B cell (primary cell): ENCODE results near the gene BLOC1S3. TPM values are rescaled to one million over a fixed set of nuclear protein-coding genes. Genes with fewer than 3 reads are reported as not detected.

Source experiments
- ATAC-seq: fragments of 200-7000 bp; cut with Tn5 transposase; one replicate; pipeline ENCODE4 v1.10.0; 2021; ENCODE audit warnings: low read depth, mild to moderate bottlenecking, moderate number of reproducible peaks, moderate library complexity
- CTCF ChIA-PET: fragments of 350-600 bp; sonication (Branson Sonifier 250); formaldehyde crosslinking; loops from one replicate; lab custom pipeline; 2021; ENCODE audit warnings: antibody characterized with exemption, inconsistent platforms; lab: Charles Lee
- POLR2A ChIA-PET: fragments of 350-600 bp; sonication (Branson Sonifier 250); formaldehyde crosslinking; loops from one replicate; lab custom pipeline; 2021; ENCODE audit warnings: antibody characterized with exemption; lab: Charles Lee
- DNase-seq: peaks from one replicate; pipeline ENCODE4 v3.0.0; 2013
- H2AFZ ChIP-seq: 2 replicates; pipeline ENCODE4 v1.6.1; 2012; ENCODE audit warnings: mild to moderate bottlenecking, low read depth, low read length; ENCODE audit not compliant: insufficient read depth, poor library complexity, severe bottlenecking
- H3K27ac ChIP-seq, 2 donors: 1 replicate in 1 of 2; 2 replicates in 1 of 2; pipeline ENCODE4 v1.5.1; 2012 to 2013; ENCODE audit warnings: low read length in 2 of 2, mild to moderate bottlenecking in 2 of 2, moderate library complexity in 1 of 2
- H3K27me3 ChIP-seq, 4 experiments: fragments of 200-600 bp in 1 of 4; sonication (generic) in 1 of 4; replicated peaks in 1 of 4; 1 replicate in 2 of 4; 2 replicates in 2 of 4; pipeline versions ENCODE4 v1.6.1 to v1.7.0; 2013 to 2016; ENCODE audit warnings: low read length in 3 of 4, mild to moderate bottlenecking in 2 of 4, mixed read lengths in 1 of 4, moderate library complexity in 1 of 4; ENCODE audit not compliant: insufficient read depth in 4 of 4, control insufficient read depth in 3 of 4; ENCODE audit errors: control extremely low read depth in 1 of 4
- H3K36me3 ChIP-seq, 2 experiments: replicated peaks in 1 of 2; 1 replicate in 1 of 2; 2 replicates in 1 of 2; pipeline versions ENCODE4 v1.6.1 to v1.7.1; 2013; ENCODE audit warnings: low read length in 1 of 2; ENCODE audit not compliant: insufficient read depth in 2 of 2, control insufficient read depth in 1 of 2; ENCODE audit errors: control extremely low read depth in 1 of 2, extremely low read depth in 1 of 2
- H3K4me1 ChIP-seq, 2 donors: fragments of 200-600 bp in 1 of 2; sonication (generic) in 1 of 2; 1 replicate in 1 of 2; 2 replicates in 1 of 2; pipeline versions ENCODE4 v1.5.1 to v1.6.1; 2013 to 2017; ENCODE audit warnings: low read length in 2 of 2; ENCODE audit not compliant: control insufficient read depth in 2 of 2, insufficient read depth in 2 of 2
- H3K4me2 ChIP-seq: replicated peaks from 2 replicates; pipeline ENCODE3; 2012; ENCODE audit warnings: mild to moderate bottlenecking, low read depth, low read length; ENCODE audit not compliant: poor library complexity, severe bottlenecking
- H3K4me3 ChIP-seq, 5 experiments: fragments of 200-600 bp in 1 of 5; sonication (generic) in 1 of 5; 1 replicate in 3 of 5; 2 replicates in 2 of 5; pipeline versions ENCODE4 v1.5.1 to v1.7.0; 2011 to 2016; ENCODE audit warnings: low read length in 4 of 5, mild to moderate bottlenecking in 4 of 5, low read depth in 2 of 5, control low read depth in 1 of 5, moderate library complexity in 1 of 5; ENCODE audit not compliant: insufficient read depth in 1 of 5; ENCODE audit errors: control extremely low read depth in 1 of 5, extremely low read depth in 1 of 5
- H3K79me2 ChIP-seq: fragments of 200-600 bp; sonication (generic); one replicate; pipeline ENCODE4 v1.6.0; 2016; ENCODE audit warnings: low read length; ENCODE audit not compliant: control insufficient read depth, insufficient read depth
- H3K9ac ChIP-seq: fragments of 200-600 bp; sonication (generic); 2 replicates; pipeline ENCODE4 v1.6.1; 2017; ENCODE audit warnings: mild to moderate bottlenecking, low read length, moderate library complexity
- H3K9me3 ChIP-seq, 3 donors: one replicate each; pipeline versions ENCODE4 v1.6.1 to v1.7.1; 2013; ENCODE audit warnings: low read length in 2 of 3; ENCODE audit not compliant: control insufficient read depth in 2 of 3, insufficient read depth in 1 of 3; ENCODE audit errors: control extremely low read depth in 1 of 3
- H4K20me1 ChIP-seq: 2 replicates; pipeline ENCODE4 v1.6.0; 2012; ENCODE audit warnings: mild to moderate bottlenecking, low read length; ENCODE audit not compliant: insufficient read depth, control insufficient read depth, poor library complexity, severe bottlenecking
- H3K27ac Mint-ChIP-seq: one replicate; pipeline ENCODE4 v1.8.0; 2021; ENCODE audit warnings: mixed read lengths
- H3K27me3 Mint-ChIP-seq: one replicate; pipeline ENCODE4 v1.8.0; 2021; ENCODE audit warnings: mixed read lengths
- H3K4me1 Mint-ChIP-seq: one replicate; pipeline ENCODE4 v1.8.0; 2021; ENCODE audit warnings: mixed read lengths
- H3K4me3 Mint-ChIP-seq: one replicate; pipeline ENCODE4 v1.8.0; 2021; ENCODE audit warnings: mixed read lengths
- H3K9me3 Mint-ChIP-seq: one replicate; pipeline ENCODE4 v1.8.0; 2022; ENCODE audit warnings: mixed read lengths; ENCODE audit not compliant: insufficient read depth
- EZH2 ChIP-seq: IDR thresholded peaks from 2 replicates; pipeline ENCODE4 v1.6.1; 2012; ENCODE audit warnings: borderline replicate concordance, low read depth, mild to moderate bottlenecking, moderate library complexity, low read length; ENCODE audit not compliant: insufficient read depth, poor library complexity, severe bottlenecking
- WGBS: methylation state at CpG from one replicate; pipeline ENCODE4 v1.1.5; 2013; ENCODE audit warnings: missing lambda C conversion rate; ENCODE audit not compliant: insufficient coverage; 5-methylcytosine and 5-hydroxymethylcytosine counted together
- intact Hi-C: fragments of 100-400 bp; cut with micrococcal nuclease; formaldehyde crosslinking; loops from one replicate; pipeline ENCODE4 v1.10.0; 2022
- polyA plus RNA-seq: library from polyadenylated mRNA; depleted of rRNA; stranded (reverse); fragments of >200 nt; gene quantifications from 2 replicates; pipeline ENCODE4 v1.2.3, GENCODE V29; 2012
- total RNA-seq, 2 donors: library from RNA; stranded (reverse); fragments of 120-200 nt in 1 of 2; gene quantifications; 1 replicate in 1 of 2; 2 replicates in 1 of 2; pipeline versions ENCODE4 v1.2.3 to v1.2.4, GENCODE V29; 2013 to 2022
- TF ChIP-seq, protein P1 (sequence below): fragments of 200-600 bp; IDR thresholded peaks from one replicate; pipeline ENCODE4 v1.8.0; 2022; ENCODE audit warnings: antibody characterized with exemption, mild to moderate bottlenecking

Gene BLOC1S3
- total and polyA plus RNA-seq, 2 donors (not counting 1 experiment from before 2014, with no cell fraction given): 7.2 to 21.1 TPM

- Histone ChIP-seq H3K36me3 (no peaks in the 10 kb centered on the region), H3K27me3 (peaks cover 0 to 17% (median 5%) of the 10 kb centered on the region in 4 experiments), H3K79me2 (no peaks in the 10 kb centered on the region), H2AFZ (no peak within 1 kb of the TSS), H3K4me2 (no peak within 1 kb of the TSS), H3K27ac (no peak within 1 kb of the TSS), H3K4me1 (peaks cover 13 to 16% of the 10 kb centered on the region in 2 donors), H3K9me3 (peaks cover 0 to 5% (median 0%) of the 10 kb centered on the region in 3 donors), H3K4me3 (no peak within 1 kb of the TSS), H3K9ac (no peak within 1 kb of the TSS), H4K20me1 (no peaks in the 10 kb centered on the region)
- intact Hi-C loops: no loop called here
- POLR2A ChIA-PET: no interaction called here
- Mint-ChIP-seq H3K4me3 (no peak within 1 kb of the TSS), H3K27me3 (peaks cover 24% of the 10 kb centered on the region), H3K4me1 (peaks cover 19% of the 10 kb centered on the region), H3K9me3 (no peaks in the 10 kb centered on the region), H3K27ac (no peak within 1 kb of the TSS)
- ATAC-seq (no peak), DNase-seq (no peak)
- CTCF ChIA-PET: interaction anchor here (0.9 kb wide), 1 partner anchor 10 kb away, joined by 3 read pairs; no protein-coding TSS in a partner anchor
- TF ChIP-seq, protein P1, sequence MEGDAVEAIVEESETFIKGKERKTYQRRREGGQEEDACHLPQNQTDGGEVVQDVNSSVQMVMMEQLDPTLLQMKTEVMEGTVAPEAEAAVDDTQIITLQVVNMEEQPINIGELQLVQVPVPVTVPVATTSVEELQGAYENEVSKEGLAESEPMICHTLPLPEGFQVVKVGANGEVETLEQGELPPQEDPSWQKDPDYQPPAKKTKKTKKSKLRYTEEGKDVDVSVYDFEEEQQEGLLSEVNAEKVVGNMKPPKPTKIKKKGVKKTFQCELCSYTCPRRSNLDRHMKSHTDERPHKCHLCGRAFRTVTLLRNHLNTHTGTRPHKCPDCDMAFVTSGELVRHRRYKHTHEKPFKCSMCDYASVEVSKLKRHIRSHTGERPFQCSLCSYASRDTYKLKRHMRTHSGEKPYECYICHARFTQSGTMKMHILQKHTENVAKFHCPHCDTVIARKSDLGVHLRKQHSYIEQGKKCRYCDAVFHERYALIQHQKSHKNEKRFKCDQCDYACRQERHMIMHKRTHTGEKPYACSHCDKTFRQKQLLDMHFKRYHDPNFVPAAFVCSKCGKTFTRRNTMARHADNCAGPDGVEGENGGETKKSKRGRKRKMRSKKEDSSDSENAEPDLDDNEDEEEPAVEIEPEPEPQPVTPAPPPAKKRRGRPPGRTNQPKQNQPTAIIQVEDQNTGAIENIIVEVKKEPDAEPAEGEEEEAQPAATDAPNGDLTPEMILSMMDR: no peak
- TF ChIP-seq EZH2: no peak
- 81% methylated on average over 29 of the region's 29 CpGs for WGBS
Observed at GRCh38 chr19:45160870-45161737, 17.5 kb upstream of the BLOC1S3 start, which contains the start of gene NKPD1. TSS of gene NKPD1 (minus strand) at chr19:45160982. CDS start at chr19:45160150, 832 bp downstream.
